ENCODE results near the gene PARVG.

DNA sequence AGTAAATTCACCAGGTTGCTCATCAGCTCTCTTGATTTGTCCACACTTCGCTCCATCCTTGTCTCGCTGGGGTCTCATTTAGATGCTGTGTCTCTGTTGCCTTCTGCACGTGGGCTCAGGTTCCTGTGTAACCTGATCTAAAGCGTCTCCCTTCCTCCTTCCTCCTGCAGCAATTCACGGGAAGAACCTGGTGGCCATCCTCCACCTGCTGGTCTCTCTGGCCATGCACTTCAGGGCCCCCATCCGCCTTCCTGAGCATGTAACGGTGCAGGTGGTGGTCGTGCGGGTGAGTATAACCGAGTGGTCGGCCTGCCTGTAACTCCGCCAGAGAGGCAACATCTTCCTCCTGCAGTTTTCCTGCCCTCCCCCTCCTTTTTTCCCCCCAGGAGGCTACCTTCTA lies 48.0 kb upstream of the PARVG start:
- TF ChIP-seq POLR2A (IDR thresholded peaks at IDR 0.05; ENCODE audit: extremely low read depth, insufficient read length) (no peak), MYC (IDR thresholded peaks at IDR 0.05; ENCODE audit: low read depth, low read length) (no peak)
- TF ChIP-seq, protein P1, sequence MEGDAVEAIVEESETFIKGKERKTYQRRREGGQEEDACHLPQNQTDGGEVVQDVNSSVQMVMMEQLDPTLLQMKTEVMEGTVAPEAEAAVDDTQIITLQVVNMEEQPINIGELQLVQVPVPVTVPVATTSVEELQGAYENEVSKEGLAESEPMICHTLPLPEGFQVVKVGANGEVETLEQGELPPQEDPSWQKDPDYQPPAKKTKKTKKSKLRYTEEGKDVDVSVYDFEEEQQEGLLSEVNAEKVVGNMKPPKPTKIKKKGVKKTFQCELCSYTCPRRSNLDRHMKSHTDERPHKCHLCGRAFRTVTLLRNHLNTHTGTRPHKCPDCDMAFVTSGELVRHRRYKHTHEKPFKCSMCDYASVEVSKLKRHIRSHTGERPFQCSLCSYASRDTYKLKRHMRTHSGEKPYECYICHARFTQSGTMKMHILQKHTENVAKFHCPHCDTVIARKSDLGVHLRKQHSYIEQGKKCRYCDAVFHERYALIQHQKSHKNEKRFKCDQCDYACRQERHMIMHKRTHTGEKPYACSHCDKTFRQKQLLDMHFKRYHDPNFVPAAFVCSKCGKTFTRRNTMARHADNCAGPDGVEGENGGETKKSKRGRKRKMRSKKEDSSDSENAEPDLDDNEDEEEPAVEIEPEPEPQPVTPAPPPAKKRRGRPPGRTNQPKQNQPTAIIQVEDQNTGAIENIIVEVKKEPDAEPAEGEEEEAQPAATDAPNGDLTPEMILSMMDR (IDR thresholded peaks at IDR 0.05; ENCODE audit: low read depth, low read length): no peak
- TF ChIP-seq, protein P2, sequence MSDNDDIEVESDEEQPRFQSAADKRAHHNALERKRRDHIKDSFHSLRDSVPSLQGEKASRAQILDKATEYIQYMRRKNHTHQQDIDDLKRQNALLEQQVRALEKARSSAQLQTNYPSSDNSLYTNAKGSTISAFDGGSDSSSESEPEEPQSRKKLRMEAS (IDR thresholded peaks at IDR 0.05; ENCODE audit: low read depth, low read length): no peak

Measured in NB4 (cell line).